ENCODE data around the gene TST. TPM values are rescaled to one million over a fixed set of nuclear protein-coding genes. Genes with fewer than 3 reads are reported as not detected.

TST gene
- total RNA-seq, 1 donor from 2014 or later, result 20.5 TPM

DNA sequence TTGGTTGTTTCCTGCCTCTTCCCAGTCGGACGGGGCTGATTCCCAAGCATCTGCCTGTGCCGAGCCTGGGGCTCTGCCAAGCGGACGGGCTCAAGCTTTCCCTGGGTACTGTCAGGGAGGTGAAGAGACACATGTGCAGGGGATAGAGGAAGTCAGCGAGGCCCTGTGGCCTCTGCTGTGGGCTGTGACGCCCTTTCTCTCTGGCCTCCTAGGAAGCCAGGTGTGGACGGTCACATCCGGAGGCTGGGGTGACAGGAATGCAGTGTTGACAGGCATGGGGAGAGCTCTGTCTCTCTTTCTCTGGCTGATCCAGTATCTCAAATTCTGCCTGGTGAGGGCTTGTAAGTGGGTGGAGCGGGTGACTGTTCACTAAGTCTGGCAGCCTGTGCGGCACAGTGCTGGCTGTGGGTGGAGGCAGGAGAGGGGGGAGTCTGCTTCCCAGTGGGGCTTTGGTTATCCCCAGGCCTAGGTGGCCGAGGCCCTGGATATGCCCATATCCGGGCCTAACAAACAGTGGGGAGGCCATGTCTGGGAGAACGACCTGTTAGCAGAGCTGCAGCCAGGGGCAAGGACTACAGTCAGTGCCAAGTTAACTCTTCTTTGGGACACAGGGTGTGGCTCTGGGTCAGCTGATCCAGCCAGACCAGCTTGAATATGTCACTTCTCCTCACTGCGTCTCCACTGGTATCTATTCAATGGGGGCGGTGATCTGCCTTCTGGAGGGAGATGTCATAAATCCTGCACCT is 34.2 kb upstream of the TST start:
- H3K4me3 Mint-ChIP-seq (ENCODE audit: unreplicated experiment), result no peak overlapping the region

DNA sequence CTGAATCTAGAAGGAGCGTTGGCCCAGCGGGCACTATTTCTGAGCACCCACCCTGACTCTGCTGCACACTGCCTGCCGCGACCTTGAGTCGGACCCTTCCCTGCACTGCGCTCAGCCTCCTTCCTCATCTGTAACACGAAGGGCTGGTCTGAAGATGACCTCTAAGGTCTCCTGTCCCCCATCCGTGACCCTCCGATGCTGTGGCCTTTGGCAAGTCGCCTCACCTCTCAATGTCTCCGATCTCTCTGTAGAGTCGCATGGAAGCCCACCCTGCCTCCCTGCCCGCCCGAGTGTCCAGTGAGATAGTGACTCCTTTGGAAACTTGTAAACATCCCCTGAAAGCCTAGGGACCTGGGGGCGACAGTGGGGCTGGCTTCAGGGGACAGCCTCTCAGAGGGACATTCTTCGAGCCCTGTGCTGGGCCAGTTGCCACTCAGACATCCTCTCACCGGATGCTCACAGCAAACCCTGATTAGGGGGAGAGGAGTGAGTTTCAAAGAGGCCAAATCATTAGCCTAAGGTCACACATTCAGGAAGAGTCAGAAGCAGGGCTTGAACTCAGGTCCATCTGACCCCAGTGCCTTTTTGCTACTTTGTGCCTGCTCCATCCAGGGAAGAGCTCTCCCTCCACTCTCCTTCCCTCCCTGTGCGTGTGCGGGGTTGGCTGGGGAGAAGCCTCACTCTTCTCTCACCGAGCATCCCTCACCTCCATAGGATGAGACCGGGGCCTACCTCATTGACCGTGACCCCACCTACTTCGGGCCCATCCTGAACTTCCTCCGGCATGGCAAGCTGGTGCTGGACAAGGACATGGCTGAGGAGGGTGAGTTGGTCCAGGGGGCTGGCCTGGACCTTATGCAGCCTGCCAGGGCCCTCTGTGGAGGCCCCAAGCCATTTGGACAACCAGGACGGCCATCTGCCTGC is 33.4 kb upstream of the TST start:
- H3K36me3 Mint-ChIP-seq (ENCODE audit: unreplicated experiment), result peaks cover 9% of the 10 kb centered on the region
- no peaks in the 10 kb centered on the region for H3K27me3 Mint-ChIP-seq (ENCODE audit: unreplicated experiment)
- no peaks in the 10 kb centered on the region for H3K9me3 Mint-ChIP-seq (ENCODE audit: unreplicated experiment)
- no peak for DNase-seq (ENCODE audit: extremely low spot score, unreplicated experiment)
- TF ChIP-seq, protein P1, sequence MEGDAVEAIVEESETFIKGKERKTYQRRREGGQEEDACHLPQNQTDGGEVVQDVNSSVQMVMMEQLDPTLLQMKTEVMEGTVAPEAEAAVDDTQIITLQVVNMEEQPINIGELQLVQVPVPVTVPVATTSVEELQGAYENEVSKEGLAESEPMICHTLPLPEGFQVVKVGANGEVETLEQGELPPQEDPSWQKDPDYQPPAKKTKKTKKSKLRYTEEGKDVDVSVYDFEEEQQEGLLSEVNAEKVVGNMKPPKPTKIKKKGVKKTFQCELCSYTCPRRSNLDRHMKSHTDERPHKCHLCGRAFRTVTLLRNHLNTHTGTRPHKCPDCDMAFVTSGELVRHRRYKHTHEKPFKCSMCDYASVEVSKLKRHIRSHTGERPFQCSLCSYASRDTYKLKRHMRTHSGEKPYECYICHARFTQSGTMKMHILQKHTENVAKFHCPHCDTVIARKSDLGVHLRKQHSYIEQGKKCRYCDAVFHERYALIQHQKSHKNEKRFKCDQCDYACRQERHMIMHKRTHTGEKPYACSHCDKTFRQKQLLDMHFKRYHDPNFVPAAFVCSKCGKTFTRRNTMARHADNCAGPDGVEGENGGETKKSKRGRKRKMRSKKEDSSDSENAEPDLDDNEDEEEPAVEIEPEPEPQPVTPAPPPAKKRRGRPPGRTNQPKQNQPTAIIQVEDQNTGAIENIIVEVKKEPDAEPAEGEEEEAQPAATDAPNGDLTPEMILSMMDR (IDR thresholded peaks at IDR 0.05), result no peak
- H3K4me1 Mint-ChIP-seq (ENCODE audit: unreplicated experiment), result peaks cover 10% of the 10 kb centered on the region
- peak overlapping the region; percentile 58 for H3K27ac Mint-ChIP-seq (ENCODE audit: unreplicated experiment)
- peak overlapping the region; percentile 73 for H3K4me3 Mint-ChIP-seq (ENCODE audit: unreplicated experiment)

More for the DNA sequence above, 34.2 kb upstream of the TST start:
- DNase-seq (ENCODE audit: extremely low spot score, unreplicated experiment), result no peak
- TF ChIP-seq, protein P1 (IDR thresholded peaks at IDR 0.05), result no peak
- no peaks in the 10 kb centered on the region for H3K27me3 Mint-ChIP-seq (ENCODE audit: unreplicated experiment)
- H3K27ac Mint-ChIP-seq (ENCODE audit: unreplicated experiment), result peak overlapping the region; percentile 23
- H3K36me3 Mint-ChIP-seq (ENCODE audit: unreplicated experiment), result peaks cover 9% of the 10 kb centered on the region
- peaks cover 10% of the 10 kb centered on the region for H3K4me1 Mint-ChIP-seq (ENCODE audit: unreplicated experiment)
- no peaks in the 10 kb centered on the region for H3K9me3 Mint-ChIP-seq (ENCODE audit: unreplicated experiment)

DNA sequence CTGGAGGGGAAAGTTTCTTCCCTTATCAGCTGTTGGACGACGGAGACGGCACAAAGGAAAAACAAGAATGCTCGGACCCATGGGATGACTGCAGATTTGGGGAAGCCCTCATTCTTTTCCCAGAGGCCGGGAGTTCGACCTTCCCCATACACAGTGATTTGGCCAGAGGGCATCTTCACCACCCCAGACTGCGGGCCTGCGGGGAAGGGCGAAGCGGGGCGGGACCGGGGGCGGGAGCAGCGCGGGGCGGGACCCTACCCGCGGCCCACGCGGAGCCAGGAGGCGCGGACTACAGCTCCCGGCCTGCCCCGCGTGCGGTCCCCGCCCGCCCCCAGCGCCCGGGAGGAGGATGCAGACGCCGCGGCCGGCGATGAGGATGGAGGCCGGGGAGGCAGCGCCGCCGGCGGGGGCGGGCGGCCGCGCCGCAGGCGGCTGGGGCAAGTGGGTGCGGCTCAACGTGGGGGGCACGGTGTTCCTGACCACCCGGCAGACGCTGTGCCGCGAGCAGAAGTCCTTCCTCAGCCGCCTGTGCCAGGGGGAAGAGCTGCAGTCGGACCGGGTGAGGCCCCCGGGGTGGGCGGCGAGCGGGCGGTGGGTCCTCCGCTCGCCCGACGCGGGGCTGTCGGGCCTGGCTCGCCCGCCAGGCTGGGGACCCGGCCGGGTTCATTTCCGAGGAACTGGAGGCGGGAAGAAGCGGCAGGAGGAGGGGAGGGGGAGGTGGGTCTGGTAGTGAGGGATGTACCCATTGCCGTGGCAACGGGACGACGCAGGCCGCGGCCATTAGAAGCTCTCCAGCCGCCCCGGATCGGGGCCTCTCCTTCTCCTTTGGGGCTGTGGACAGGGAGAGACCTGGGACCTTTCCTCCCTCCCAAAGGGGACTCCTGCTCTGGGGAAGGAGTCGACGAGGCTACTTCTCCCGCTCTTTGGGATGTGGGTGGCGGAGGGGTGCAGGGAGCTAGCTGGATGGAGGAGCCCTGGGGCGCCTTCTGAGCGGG is 32.4 kb upstream of the TST start, which contains the start of gene KCTD17:
Gene KCTD17 (plus strand): TSS at position 352 of the 995 bp plus-strand sequence. CDS start 19 bp downstream, at position 371.
- Mint-ChIP-seq H3K27ac (ENCODE audit: unreplicated experiment) (peak within 1 kb of the TSS; percentile 58), H3K4me1 (ENCODE audit: unreplicated experiment) (peaks cover 10% of the 10 kb centered on the region), H3K4me3 (ENCODE audit: unreplicated experiment) (peak within 1 kb of the TSS; percentile 73), H3K27me3 (ENCODE audit: unreplicated experiment) (no peaks in the 10 kb centered on the region), H3K36me3 (ENCODE audit: unreplicated experiment) (peaks cover 4% of the 10 kb centered on the region), H3K9me3 (ENCODE audit: unreplicated experiment) (no peaks in the 10 kb centered on the region)
- peak; percentile 90 for DNase-seq (ENCODE audit: extremely low spot score, unreplicated experiment)
- TF ChIP-seq, protein P1 (IDR thresholded peaks at IDR 0.05), result no peak

DNA sequence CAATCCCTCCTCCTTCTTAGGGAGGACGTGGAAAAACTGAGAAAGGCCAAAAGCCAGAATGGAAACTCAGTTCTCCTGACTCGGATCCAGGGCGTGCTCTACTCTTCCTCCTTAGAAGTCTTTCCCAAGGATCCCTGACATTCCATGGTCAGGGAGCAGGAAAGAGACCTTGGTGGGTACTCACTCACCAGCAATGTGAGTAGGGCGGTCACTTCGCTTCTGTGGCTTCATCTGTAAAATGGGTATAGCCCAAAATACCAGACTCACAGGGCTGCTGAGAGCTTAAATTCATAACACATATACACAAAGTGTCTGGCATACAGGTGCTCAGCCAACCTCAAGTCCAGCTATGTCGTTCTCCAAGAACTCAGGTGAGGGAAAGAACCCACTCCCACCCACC is 31.7 kb upstream of the TST start:
- Mint-ChIP-seq H3K27me3 (ENCODE audit: unreplicated experiment) (no peaks in the 10 kb centered on the region), H3K36me3 (ENCODE audit: unreplicated experiment) (peaks cover under 1% of the 10 kb centered on the region), H3K4me3 (ENCODE audit: unreplicated experiment) (peak overlapping the region; percentile 26), H3K4me1 (ENCODE audit: unreplicated experiment) (peaks cover 10% of the 10 kb centered on the region), H3K9me3 (ENCODE audit: unreplicated experiment) (no peaks in the 10 kb centered on the region), H3K27ac (ENCODE audit: unreplicated experiment) (no peak overlapping the region)
- DNase-seq (ENCODE audit: extremely low spot score, unreplicated experiment), result no peak
- TF ChIP-seq, protein P1 (IDR thresholded peaks at IDR 0.05), result no peak

Measured in osteocyte (in vitro differentiated cells).